Tibial nerve (tissue), 4 donors: ENCODE data around the gene RBM4B. TPM values are rescaled to one million over a fixed set of nuclear protein-coding genes. Genes with fewer than 3 reads are reported as not detected.
A peak's percentile ranks its signal among the peaks of the same experiment; 100 is the strongest.

Experiments used
- DNase-seq, 2 donors: peaks; one replicate each; pipeline ENCODE4 v3.0.0-alpha.2; 2019; ENCODE audit warnings: low spot score in 2 of 2
- H3K27ac ChIP-seq, 4 donors: fragments of 200-600 bp; sonication (generic) in 3 of 4; one replicate each; pipeline ENCODE4 v1.5.1; 2017 to 2019; ENCODE audit warnings: mild to moderate bottlenecking in 1 of 4
- H3K27me3 ChIP-seq, 2 donors: fragments of 200-600 bp; sonication (generic) in 1 of 2; one replicate each; pipeline versions ENCODE4 v1.5.1 to v1.6.0; 2017 to 2019
- H3K36me3 ChIP-seq, 3 donors: fragments of 200-600 bp; sonication (generic); one replicate each; pipeline ENCODE4 v1.5.1; 2018 to 2019
- H3K4me1 ChIP-seq, 4 donors: fragments of 200-600 bp; sonication (generic) in 3 of 4; one replicate each; pipeline ENCODE4 v1.5.1; 2017 to 2019
- H3K4me3 ChIP-seq, 4 donors: fragments of 200-600 bp; sonication (generic) in 3 of 4; one replicate each; pipeline ENCODE4 v1.5.1; 2017 to 2019; ENCODE audit warnings: mild to moderate bottlenecking in 1 of 4, moderate library complexity in 1 of 4
- H3K9me3 ChIP-seq, 4 donors: fragments of 200-600 bp; sonication (generic) in 3 of 4; one replicate each; pipeline ENCODE4 v1.5.1; 2017 to 2019
- CTCF ChIP-seq, 5 experiments: fragments of 200-600 bp in 3 of 5; fragments of 450-650 bp in 2 of 5; sonication (generic) in 3 of 5; IDR thresholded peaks; one replicate each; pipeline ENCODE4 v1.5.1; 2016 to 2019; ENCODE audit warnings: antibody characterized with exemption in 5 of 5, mild to moderate bottlenecking in 3 of 5, moderate library complexity in 2 of 5
- EP300 ChIP-seq, 2 donors: sonication (generic); formaldehyde crosslinking; IDR thresholded peaks; one replicate each; pipeline ENCODE4 v1.6.1; 2017; ENCODE audit warnings: antibody characterized with exemption in 2 of 2, mild to moderate bottlenecking in 1 of 2
- POLR2A ChIP-seq, 2 donors: fragments of 450-650 bp; IDR thresholded peaks; one replicate each; pipeline ENCODE4 v1.6.1; 2017; ENCODE audit warnings: antibody characterized with exemption in 2 of 2, mild to moderate bottlenecking in 2 of 2, moderate library complexity in 2 of 2
- WGBS, 2 donors: methylation state at CpG; one replicate each; pipeline ENCODE4 v1.1.5; 2018; 5-methylcytosine and 5-hydroxymethylcytosine counted together
- total RNA-seq, 4 donors: library from RNA; depleted of rRNA; stranded (reverse); fragments of >200 nt; gene quantifications; one replicate each; pipeline ENCODE4 v1.1.0, GENCODE V29; 2016

RBM4B gene
- total RNA-seq, 4 donors from 2014 or later: 7.1 to 15.9 (median 12.2) TPM

- no peak for TF ChIP-seq POLR2A (IDR thresholded peaks at IDR 0.05)
- TF ChIP-seq EP300 (IDR thresholded peaks at IDR 0.05): no peak
- TF ChIP-seq CTCF (IDR thresholded peaks at IDR 0.05): no peak
- H3K4me1 ChIP-seq: peaks cover 0 to 2% (median under 1%) of the 10 kb centered on the region in 4 donors
- WGBS, 2 donors: 93% methylated on average over 8 of the region's 8 CpGs
- DNase-seq: no peak
- H3K27ac ChIP-seq: no peak overlapping the region
- H3K27me3 ChIP-seq: no peaks in the 10 kb centered on the region
- no peak overlapping the region for H3K4me3 ChIP-seq
- H3K9me3 ChIP-seq: no peaks in the 10 kb centered on the region
- H3K36me3 ChIP-seq: peaks cover 0 to 17% (median 0%) of the 10 kb centered on the region in 3 donors
Observed at GRCh38 chr11:66683877-66684276, 6.2 kb upstream of the RBM4B start.

- no peak for DNase-seq
- H3K9me3 ChIP-seq: no peaks in the 10 kb centered on the region
- H3K36me3 ChIP-seq: peaks cover 0 to 9% (median 0%) of the 10 kb centered on the region in 3 donors
- H3K27ac ChIP-seq: no peak overlapping the region
- H3K4me3 ChIP-seq: no peak overlapping the region
- 88 to 93% methylated on average over 7 of the region's 7 CpGs for WGBS, 2 donors
- peaks cover 0 to 22% (median 12%) of the 10 kb centered on the region in 4 donors for H3K4me1 ChIP-seq
- no peaks in the 10 kb centered on the region for H3K27me3 ChIP-seq
- TF ChIP-seq EP300 (IDR thresholded peaks at IDR 0.05): no peak
- no peak for TF ChIP-seq POLR2A (IDR thresholded peaks at IDR 0.05)
- TF ChIP-seq CTCF (IDR thresholded peaks at IDR 0.05): no peak
Observed at GRCh38 chr11:66680966-66681645, 3.4 kb upstream of the RBM4B start.

- WGBS, 2 donors: 3 to 7% methylated on average over 27 of the region's 27 CpGs
- no peaks in the 10 kb centered on the region for H3K36me3 ChIP-seq
- H3K4me1 ChIP-seq: peaks cover 0 to 48% (median 28%) of the 10 kb centered on the region in 4 donors
- H3K9me3 ChIP-seq: no peaks in the 10 kb centered on the region
- DNase-seq: peak in 1 of 2 donors; percentile 11
- peak overlapping the region; percentile 89 to 94 (median 93) for H3K27ac ChIP-seq
- TF ChIP-seq CTCF (IDR thresholded peaks at IDR 0.05): no peak
- TF ChIP-seq POLR2A (IDR thresholded peaks at IDR 0.05): no peak
- TF ChIP-seq EP300 (IDR thresholded peaks at IDR 0.05): no peak
- H3K4me3 ChIP-seq: peak overlapping the region; percentile 53 to 82 (median 74)
- no peaks in the 10 kb centered on the region for H3K27me3 ChIP-seq
Observed at GRCh38 chr11:66676931-66677598, 622 bp downstream of the RBM4B start.

GRCh38 chr11:66676282-66676919 is 1.3 kb downstream of the RBM4B start:
- peaks cover 0 to 48% (median 30%) of the 10 kb centered on the region in 4 donors for H3K4me1 ChIP-seq
- no peaks in the 10 kb centered on the region for H3K27me3 ChIP-seq
- no peak overlapping the region for H3K27ac ChIP-seq
- H3K9me3 ChIP-seq: no peaks in the 10 kb centered on the region
- no peak for DNase-seq
- H3K4me3 ChIP-seq: peak overlapping the region in 3 of 4 donors; percentile 53 to 77 (median 70)
- WGBS, 2 donors: 56 to 57% methylated on average over 16 of the region's 16 CpGs
- H3K36me3 ChIP-seq: no peaks in the 10 kb centered on the region
- no peak for TF ChIP-seq POLR2A (IDR thresholded peaks at IDR 0.05)
- no peak for TF ChIP-seq CTCF (IDR thresholded peaks at IDR 0.05)
